GM19239 (cell line): ENCODE measurements around the gene IFT81.

Experiments
- DNase-seq: peaks from one replicate; pipeline ENCODE4 v3.0.0; 2011; ENCODE audit warnings: low spot score; ENCODE audit not compliant: insufficient read length
- FAIRE-seq: peaks from 2 replicates; lab custom pipeline; 2011; peaks lifted over from hg19 to GRCh38; lab: Jason Lieb, UNC

The IFT81 gene

DNA sequence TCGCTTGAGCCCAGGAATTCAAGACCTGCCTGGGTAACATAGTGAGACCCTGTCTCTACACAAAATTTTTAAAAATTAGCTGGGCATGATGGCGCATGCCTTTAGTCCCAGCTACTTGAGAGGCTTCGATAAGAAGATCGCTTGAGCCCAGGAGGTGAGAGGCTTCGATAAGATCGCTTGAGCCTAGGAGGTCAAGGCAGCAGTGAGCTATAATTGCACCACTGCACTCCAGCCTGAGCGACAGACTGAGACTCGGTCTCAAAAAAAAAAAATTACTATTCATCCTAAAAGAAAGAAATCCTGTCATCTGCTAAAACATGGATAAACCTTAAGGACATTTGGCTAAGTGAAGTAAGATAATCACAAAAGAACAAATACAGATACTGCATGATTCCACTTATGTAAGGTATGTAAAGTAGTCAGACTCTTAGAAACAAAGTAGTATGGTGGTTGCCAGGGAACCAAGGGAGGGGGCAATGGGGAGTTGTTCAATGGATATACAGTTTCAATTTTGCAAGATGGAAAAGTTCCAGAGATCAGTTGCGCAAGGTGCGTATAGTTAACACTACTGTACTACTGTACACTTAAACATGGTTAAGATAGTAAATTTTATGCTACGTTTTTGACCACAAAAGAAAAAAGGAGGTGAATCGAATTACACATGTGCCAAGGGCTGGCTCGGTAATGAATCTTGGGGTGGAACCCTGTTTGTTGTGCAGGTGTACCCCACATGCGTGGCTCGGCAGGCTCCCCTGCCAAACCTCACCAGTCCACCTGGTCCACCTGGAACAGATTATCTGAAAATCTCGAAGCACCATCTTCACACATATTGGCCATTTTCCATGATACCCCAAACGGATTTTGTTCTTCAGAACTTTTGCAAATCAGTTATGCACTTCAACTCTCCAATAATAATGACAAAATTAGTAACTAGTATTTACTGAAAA, 138.6 kb downstream of the IFT81 start:
- FAIRE-seq (no peak), DNase-seq (no peak)

DNA sequence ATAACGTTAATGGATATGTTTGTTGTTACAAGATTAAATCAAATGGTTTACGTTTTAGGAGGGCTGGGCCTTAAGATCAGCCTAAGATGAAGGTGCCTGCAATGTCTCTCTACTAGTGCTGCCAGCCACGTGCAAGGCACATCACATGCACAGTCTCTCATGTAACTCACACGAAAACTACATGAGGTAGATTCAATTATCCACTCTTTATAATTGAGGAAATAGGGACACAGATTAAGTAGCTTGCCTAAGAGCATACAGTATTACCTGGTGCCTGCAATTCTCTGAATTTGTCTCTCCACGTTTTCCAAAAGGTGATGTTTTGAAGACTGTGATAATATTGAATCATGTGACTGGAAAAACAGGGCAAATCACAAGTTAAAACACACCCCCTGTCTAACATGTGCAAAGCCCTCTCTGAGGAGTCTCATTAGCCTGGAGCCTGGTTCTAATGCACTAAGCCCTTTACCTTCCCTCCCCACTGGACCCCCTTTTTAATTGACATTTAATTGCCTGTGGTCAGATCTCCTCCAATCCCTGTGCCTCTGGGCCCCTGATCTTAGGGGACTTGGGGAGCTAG, 142.3 kb downstream of the IFT81 start:
- no peak for DNase-seq
- no peak for FAIRE-seq

DNA sequence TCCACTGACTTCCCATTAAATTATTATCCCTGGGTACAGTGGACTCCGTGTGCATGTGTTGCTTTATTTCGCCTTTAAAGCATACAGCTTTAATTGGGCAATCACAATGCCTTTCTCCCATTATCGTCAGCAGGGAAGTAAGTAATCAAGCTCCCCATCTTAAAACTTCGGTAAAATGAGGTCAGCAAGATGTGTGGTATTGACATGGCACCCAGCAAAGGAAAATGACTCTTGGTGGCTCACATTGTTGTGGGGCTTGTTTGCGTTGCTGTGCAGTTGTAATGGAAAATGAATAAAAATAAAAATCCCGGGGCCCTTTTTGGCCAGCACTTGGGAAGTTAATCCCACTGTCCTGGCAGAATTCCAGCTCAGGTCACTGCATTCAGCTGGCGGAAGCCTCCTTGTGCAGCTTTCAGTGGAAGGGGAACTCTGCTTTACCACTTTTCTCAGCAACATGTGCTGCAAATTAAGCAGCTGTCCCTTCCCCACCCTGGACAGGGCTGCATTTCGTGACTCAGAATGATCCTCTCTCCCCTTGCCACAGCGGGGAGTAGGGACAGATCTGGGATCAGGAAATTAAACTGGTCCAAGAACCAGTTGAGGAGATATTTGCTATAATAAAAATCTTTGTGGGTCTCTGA, 142.9 kb downstream of the IFT81 start:
- DNase-seq (no peak), FAIRE-seq (no peak)
